Right renal pelvis (tissue), 4 donors: Measurements from ENCODE around the gene NEURL1B. TPM values are rescaled to one million over a fixed set of nuclear protein-coding genes. Genes with fewer than 3 reads are reported as not detected.

Experiments
- DNase-seq, 4 donors: peaks; one replicate each; pipeline ENCODE4 v3.0.0-alpha.2; 2013; ENCODE audit warnings: low read depth in 4 of 4, low spot score in 3 of 4, missing footprints in 1 of 4
- polyA plus RNA-seq, 4 donors: library from polyadenylated mRNA; unstranded; fragments of 120-200 nt; gene quantifications; one replicate each; pipeline ENCODE4 v1.2.1, GENCODE V29; 2013; ENCODE audit not compliant: insufficient read length in 4 of 4

The NEURL1B gene
- polyA plus RNA-seq, 4 donors = 15.3 to 17.5 (median 15.6) TPM

GRCh38 chr5:172607213-172607793, 33.8 kb upstream of the NEURL1B start:
- DNase-seq = no peak

- no peak for DNase-seq
These were observed 32.3 kb upstream of the NEURL1B start for GRCh38 chr5:172608773-172609172.

GRCh38 chr5:172610643-172611042, 30.4 kb upstream of the NEURL1B start:
- no peak for DNase-seq

- DNase-seq = no peak
These were observed 29.1 kb upstream of the NEURL1B start for GRCh38 chr5:172611913-172612312.

GRCh38 chr5:172612771-172613170, 28.3 kb upstream of the NEURL1B start:
- no peak for DNase-seq

GRCh38 chr5:172616136-172616535, 24.9 kb upstream of the NEURL1B start:
- no peak for DNase-seq

GRCh38 chr5:172616730-172617129, 24.3 kb upstream of the NEURL1B start:
- peak in 3 of 4 donors; percentile 38 to 54 (median 45) for DNase-seq

GRCh38 chr5:172617817-172618216, 23.2 kb upstream of the NEURL1B start:
- DNase-seq = no peak

GRCh38 chr5:172618574-172619365, 22.3 kb upstream of the NEURL1B start:
- DNase-seq = no peak

- DNase-seq = no peak
These were observed 20.6 kb upstream of the NEURL1B start for GRCh38 chr5:172620506-172620905.

- no peak for DNase-seq
These were observed 18.7 kb upstream of the NEURL1B start for GRCh38 chr5:172622091-172623046.

- DNase-seq = no peak
These were observed 17.6 kb upstream of the NEURL1B start for GRCh38 chr5:172623313-172623980.

- DNase-seq = no peak
These were observed 16.7 kb upstream of the NEURL1B start for GRCh38 chr5:172624083-172624995.

- DNase-seq = no peak
These were observed 15.8 kb upstream of the NEURL1B start for GRCh38 chr5:172624996-172625964.

- DNase-seq = no peak
These were observed 15.0 kb upstream of the NEURL1B start for GRCh38 chr5:172626031-172626581.

- no peak for DNase-seq
These were observed 11.0 kb upstream of the NEURL1B start for GRCh38 chr5:172630082-172630481.

GRCh38 chr5:172630482-172630881, 10.6 kb upstream of the NEURL1B start:
- DNase-seq = no peak

- DNase-seq = no peak
These were observed 10.1 kb upstream of the NEURL1B start for GRCh38 chr5:172630986-172631385.
